ENCODE measurements around the gene ENC1. TPM values are rescaled to one million over a fixed set of nuclear protein-coding genes. Genes with fewer than 3 reads are reported as not detected.
A peak's percentile ranks its signal among the peaks of the same experiment; 100 is the strongest.

The ENC1 gene
- total and polyA plus RNA-seq, 11 donors = 1.4 to 11.0 (median 5.1) TPM

GRCh38 chr5:74588415-74588814, 52.1 kb downstream of the ENC1 start:
- intact Hi-C loops (cut with DNase I) = no loop called here
- WGBS, 4 donors = 88 to 96% (median 95%) methylated on average over 3 of the region's 3 CpGs
- Histone ChIP-seq H3K9me3 (no peaks in the 10 kb centered on the region), H3K27ac (no peak overlapping the region), H3K27me3 (no peaks in the 10 kb centered on the region), H3K4me3 (no peak overlapping the region), H3K36me3 (no peaks in the 10 kb centered on the region), H3K4me1 (peaks cover 0 to 17% (median 7%) of the 10 kb centered on the region in 12 donors)
- no peak for DNase-seq
- ATAC-seq = no peak
- TF ChIP-seq CTCF (IDR thresholded peaks at IDR 0.05) (no peak), POLR2A (IDR thresholded peaks at IDR 0.05) (no peak)

GRCh38 chr5:74587890-74588289, 52.6 kb downstream of the ENC1 start:
- Histone ChIP-seq H3K4me3 (no peak overlapping the region), H3K27ac (peak overlapping the region in 3 of 12 donors; percentile 33 to 67 (median 54)), H3K36me3 (no peaks in the 10 kb centered on the region), H3K27me3 (no peaks in the 10 kb centered on the region), H3K9me3 (no peaks in the 10 kb centered on the region), H3K4me1 (peaks cover 0 to 17% (median 7%) of the 10 kb centered on the region in 12 donors)
- DNase-seq = no peak
- 64 to 74% (median 71%) methylated on average over 2 of the region's 2 CpGs for WGBS, 4 donors
- intact Hi-C loops (cut with DNase I) = no loop called here
- no peak for ATAC-seq
- no peak for TF ChIP-seq POLR2A (IDR thresholded peaks at IDR 0.05)
- no peak for TF ChIP-seq CTCF (IDR thresholded peaks at IDR 0.05)

GRCh38 chr5:74587300-74587699, 53.2 kb downstream of the ENC1 start:
- WGBS, 4 donors = 53 to 64% (median 61%) methylated on average over 4 of the region's 4 CpGs

GRCh38 chr5:74586856-74587255, 53.7 kb downstream of the ENC1 start:
- peak overlapping the region in 8 of 12 donors; percentile 20 to 70 (median 40) for H3K27ac ChIP-seq
- no peak overlapping the region for H3K4me3 ChIP-seq
- ATAC-seq (no peak), DNase-seq (no peak)
- WGBS, 4 donors = 66 to 77% (median 70%) methylated on average over 1 of the region's 1 CpG
- TF ChIP-seq CTCF (IDR thresholded peaks at IDR 0.05) = no peak
- TF ChIP-seq POLR2A (IDR thresholded peaks at IDR 0.05) = no peak
- H3K27me3 ChIP-seq = no peaks in the 10 kb centered on the region
- peaks cover 0 to 17% (median 7%) of the 10 kb centered on the region in 12 donors for H3K4me1 ChIP-seq
- intact Hi-C loops (cut with DNase I) = no loop called here
- no peaks in the 10 kb centered on the region for H3K36me3 ChIP-seq
- H3K9me3 ChIP-seq = no peaks in the 10 kb centered on the region

More at GRCh38 chr5:74587300-74587699, 53.2 kb downstream of the ENC1 start:
- Histone ChIP-seq H3K36me3 (no peaks in the 10 kb centered on the region), H3K9me3 (no peaks in the 10 kb centered on the region), H3K4me1 (peaks cover 0 to 17% (median 7%) of the 10 kb centered on the region in 12 donors), H3K27ac (peak overlapping the region in 8 of 12 donors; percentile 20 to 70 (median 40)), H3K27me3 (no peaks in the 10 kb centered on the region), H3K4me3 (no peak overlapping the region)
- intact Hi-C loops (cut with DNase I) = no loop called here
- no peak for DNase-seq
- no peak for ATAC-seq
- TF ChIP-seq POLR2A (IDR thresholded peaks at IDR 0.05) = no peak
- no peak for TF ChIP-seq CTCF (IDR thresholded peaks at IDR 0.05)

Measured in heart left ventricle (tissue), 16 donors.